Stimulated activated CD8-positive, alpha-beta memory T cell treated with anti-CD3 and anti-CD28 coated beads, Interleukin-2, amount 100 ng/mL, for 48 hours (primary cell): ENCODE results near the gene ICE2.

Experiments
- DNase-seq, 2 donors: peaks; one replicate each; pipeline ENCODE4 v3.0.0-alpha.2; 2020; ENCODE audit warnings: low read depth in 2 of 2

Gene ICE2

DNA sequence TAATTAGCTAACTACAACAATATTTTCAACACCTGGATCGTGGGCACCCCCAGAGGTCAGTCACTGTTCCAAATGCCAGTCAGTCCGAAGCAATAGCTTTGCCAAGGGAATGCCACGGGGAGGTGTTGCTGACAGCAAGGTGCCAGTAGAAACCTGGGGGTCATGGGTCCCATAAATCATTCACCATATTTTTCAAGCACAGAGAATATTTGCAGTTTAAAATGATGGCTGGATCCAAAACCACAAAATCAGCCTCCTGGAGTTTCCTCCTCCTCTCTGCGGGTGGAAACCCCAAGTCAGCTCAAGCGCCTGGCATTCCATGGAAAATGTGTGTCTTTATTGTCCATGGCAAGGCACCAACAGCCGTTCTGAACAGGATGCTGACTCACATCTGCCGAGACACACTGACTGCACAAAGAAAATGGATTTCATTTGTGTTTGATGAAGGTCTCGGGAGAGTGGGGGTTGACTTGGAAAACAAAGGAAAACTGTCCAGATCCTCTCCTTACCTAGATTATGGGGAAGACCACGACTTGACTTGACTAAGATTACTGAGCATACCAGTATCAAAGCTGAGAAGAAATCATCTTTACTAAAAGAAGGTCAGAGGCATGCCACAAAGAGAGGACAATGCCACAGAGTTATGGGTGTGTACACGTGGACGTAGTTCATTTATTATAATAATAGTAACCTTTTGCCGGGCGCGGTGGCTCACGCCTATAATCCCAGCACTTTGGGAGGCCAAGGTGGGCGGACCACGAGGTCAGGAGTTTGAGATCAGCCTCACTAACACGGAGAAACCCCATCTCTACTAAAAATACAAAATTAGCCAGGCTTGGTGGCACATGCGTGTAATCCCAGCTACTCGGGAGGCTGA, 107.5 kb downstream of the ICE2 start:
- no peak for DNase-seq

GRCh38 chr15:60370869-60371136, 108.1 kb downstream of the ICE2 start:
- DNase-seq = no peak

- no peak for DNase-seq
Measured at GRCh38 chr15:60370105-60370868, 108.7 kb downstream of the ICE2 start.

GRCh38 chr15:60369696-60370095, 109.2 kb downstream of the ICE2 start:
- no peak for DNase-seq
